GM19395 (cell line): ENCODE results near the gene ECSIT.

Experiments
- ATAC-seq: cut with Tn5 transposase; IDR thresholded peaks from one replicate; pipeline ENCODE4 v1.9.1; 2021; ENCODE audit warnings: mild to moderate bottlenecking, moderate library complexity; ENCODE audit not compliant: unreplicated experiment

ECSIT gene

DNA sequence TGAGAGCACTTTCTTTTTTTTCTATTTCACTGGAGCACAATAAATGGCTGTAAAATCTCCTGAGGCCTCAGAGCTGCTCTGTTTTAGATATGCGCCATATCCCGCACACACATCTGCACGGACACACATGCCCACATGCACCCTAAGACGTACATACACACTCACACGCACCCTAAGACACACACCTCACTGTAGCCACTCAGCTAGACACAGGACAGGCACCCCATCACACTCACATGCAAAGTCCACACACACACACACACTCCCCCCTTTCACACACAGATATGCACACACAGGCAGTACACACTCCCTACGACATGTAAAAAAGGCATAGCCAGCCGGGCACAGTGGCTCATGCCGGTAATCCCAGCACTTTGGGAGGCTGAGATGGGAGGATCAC lies 21.3 kb upstream of the ECSIT start:
- no peak for ATAC-seq

- no peak for ATAC-seq
These were observed 20.5 kb upstream of the ECSIT start for GRCh38 chr19:11549386-11549953.

- ATAC-seq, result no peak
These were observed 19.2 kb upstream of the ECSIT start for GRCh38 chr19:11547929-11548700.

- no peak for ATAC-seq
These were observed 12.3 kb upstream of the ECSIT start for GRCh38 chr19:11541238-11541637.

DNA sequence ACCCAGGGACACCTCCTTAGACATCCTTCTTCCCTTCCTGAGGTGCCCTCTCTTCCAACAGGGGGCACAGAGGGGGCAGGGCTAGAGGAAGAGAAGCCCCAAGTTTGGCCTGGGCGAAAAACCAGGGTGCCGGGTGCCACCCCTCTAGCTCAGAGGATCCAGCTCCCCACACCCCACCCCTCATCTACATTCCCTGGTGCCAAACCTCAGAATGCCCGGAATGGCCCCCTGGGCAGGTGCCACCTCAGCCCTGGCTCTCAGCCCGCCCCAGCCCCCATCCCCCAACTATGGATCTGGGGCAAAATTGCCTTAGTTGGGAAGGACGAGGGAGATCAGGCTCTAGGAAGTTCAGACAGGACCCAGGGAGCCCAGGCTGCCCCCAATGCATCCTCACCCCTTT lies 11.7 kb upstream of the ECSIT start:
- ATAC-seq, result no peak

GRCh38 chr19:11539495-11540365 lies 10.8 kb upstream of the ECSIT start:
- ATAC-seq, result no peak

- no peak for ATAC-seq
These were observed 9.5 kb upstream of the ECSIT start, which contains the start of gene CNN1 for GRCh38 chr19:11538232-11539036. CNN1 (plus strand) TSS chr19:11538851; CDS start chr19:11538928, 77 bp downstream.

DNA sequence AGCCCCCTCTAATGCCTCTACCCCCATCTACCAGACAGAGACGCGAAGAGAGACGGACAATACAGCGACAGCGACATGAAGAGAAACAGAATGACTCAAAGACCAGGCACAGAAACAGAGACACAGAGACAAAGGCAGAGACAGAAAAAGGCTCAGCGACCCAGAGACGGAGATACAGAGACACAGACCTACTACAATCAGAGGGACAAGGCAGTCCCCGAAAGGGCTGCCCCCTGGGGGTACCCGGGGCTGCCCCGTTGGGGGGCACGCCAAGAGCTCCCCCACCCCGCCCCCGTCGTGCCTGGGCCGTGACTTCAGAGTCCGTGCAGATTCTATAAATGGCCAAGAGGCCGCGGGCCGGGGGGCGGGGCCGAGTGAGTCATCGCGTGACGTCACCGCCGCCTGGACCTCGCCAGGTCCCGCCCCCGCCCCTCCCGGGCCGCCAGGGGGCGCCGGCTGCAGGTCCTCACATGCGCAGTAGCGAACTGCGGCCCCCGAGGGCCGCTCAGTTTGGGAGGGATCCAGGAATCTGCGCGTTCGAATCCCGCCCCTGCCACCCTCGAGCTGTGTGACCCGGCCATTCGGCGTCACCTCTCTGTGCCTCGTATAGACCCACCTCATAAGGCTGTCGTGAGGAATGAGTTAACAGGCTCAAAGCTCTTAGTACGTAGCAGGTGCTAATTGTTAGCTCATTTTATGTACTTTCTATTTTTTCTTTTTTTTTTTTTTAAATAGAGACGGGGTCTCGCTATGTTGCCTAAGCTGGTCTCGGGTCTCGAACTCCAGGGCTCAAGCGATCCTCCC lies 7.1 kb upstream of the ECSIT start:
- ATAC-seq, result no peak

GRCh38 chr19:11534948-11535347 lies 6.0 kb upstream of the ECSIT start:
- ATAC-seq, result no peak

DNA sequence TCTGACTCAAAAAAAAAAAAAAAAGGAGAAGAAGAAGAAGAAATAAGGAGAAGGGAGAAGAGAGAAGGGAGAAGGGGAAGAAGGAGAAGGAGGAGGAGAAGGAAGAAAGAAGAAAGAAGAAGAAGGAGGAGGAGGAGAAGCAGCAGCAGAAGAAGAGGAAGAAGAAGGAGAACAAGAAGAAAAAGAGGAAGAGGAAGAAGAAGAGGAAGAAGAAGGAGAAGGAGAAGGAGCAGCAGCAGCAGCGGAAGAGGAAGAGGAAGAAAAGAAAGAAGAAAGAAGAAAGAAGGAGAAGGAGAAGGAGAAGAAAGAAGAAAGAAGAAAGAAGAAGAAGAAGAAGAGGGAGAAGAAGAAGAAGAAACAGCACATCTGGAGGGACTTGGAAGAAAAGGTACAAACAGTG lies 5.6 kb upstream of the ECSIT start:
- no peak for ATAC-seq

DNA sequence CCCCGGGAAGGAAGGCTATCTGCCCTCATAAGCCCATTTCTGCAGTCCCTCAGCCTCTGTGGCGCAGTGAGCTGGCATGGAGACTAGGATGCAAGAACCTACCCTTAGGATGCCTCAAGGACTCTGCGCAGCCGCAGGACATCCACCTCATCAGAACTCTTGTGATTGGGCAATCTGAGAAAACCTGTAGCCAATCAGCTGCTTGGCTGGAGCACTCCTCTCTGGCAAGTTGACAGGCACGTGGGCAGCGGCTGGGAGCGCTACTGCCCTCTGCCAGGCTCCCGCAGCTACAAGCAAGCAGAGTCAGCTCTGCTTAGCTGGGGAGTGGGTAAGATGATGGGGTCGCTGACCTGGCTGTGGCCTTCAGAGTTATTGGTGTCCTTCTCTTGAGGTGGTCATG lies 1.5 kb upstream of the ECSIT start:
- no peak for ATAC-seq

GRCh38 chr19:11519138-11519537 lies 9.8 kb downstream of the ECSIT start:
- no peak for ATAC-seq

- no peak for ATAC-seq
These were observed 15.0 kb downstream of the ECSIT start for GRCh38 chr19:11513946-11514345.

GRCh38 chr19:11510444-11510843 lies 18.5 kb downstream of the ECSIT start:
- ATAC-seq, result no peak

DNA sequence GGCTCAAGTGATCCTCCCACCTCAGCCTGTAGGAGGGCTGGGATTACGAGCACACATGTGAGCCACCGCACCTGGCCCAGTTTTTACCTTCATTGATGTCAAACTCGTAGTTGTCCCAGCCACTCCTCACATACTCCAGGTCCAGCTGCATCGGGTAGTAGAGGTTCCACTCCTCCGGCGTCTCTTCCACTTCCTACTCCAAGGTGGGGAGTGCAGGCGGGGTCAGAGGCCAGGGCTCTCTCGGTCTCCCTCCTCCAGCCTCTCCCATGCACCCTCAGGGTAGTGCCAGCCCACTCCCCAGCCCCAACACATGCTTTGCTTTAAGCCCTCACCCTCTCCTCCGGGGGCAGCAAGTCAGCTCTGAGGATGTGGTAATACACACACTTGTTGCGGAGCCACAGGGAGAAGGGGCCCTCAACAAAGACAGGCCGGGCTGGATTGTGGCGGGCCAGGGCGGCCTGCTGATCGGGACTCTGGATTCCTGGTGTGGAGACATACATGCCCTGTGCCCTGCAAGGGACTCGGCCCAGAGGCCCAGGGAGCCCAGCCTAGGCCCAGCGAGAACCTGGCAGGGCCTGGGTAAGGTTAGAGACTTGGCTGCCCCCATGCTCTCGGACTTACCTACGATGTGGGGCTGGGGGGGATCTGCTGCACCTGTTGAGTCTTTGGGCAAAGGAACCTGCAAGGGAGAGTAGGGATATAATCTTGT lies 21.4 kb downstream of the ECSIT start:
- no peak for ATAC-seq

DNA sequence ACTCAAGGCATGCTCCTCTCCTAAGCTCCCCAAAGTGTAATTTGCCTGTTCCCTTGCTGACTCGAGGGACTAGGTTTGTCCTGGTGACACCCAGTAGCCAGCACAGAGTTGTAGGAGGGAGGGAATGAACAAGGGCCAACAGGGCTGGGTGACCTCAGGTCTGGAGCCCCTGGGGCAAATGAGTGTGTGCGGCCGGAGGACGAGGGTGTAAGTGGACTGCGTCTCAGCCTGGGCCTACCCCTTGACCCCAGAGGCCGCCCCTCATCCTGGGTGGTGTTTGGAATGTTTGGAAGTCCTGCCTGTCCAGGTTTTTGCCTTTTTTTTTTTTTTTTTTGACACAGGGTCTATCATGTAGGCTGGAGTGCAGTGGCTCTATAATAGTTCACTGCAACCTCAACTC lies 22.0 kb downstream of the ECSIT start:
- no peak for ATAC-seq

DNA sequence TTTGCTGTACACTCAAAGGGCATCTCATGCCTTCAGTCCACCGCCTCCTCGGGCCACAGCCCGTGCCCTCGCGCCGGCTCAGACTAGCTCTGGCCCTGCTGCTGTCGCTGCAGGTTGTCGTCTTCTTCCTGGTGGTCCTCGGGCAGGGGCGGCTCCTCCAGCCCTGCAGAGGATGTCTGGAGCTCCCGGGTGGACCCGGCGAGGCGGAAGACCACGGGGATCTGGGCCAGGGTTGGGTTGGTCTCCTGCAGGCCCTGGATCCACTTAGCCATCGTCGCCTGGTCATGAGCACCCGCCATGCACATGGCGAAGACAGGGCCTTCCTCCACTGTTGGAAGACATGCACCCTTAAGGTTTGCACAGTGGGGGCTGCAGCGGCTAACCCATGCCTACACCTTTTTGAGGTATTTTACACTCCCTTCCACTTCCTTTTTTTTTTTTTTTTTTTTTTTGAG lies 22.8 kb downstream of the ECSIT start:
- ATAC-seq, result peak; percentile 42

DNA sequence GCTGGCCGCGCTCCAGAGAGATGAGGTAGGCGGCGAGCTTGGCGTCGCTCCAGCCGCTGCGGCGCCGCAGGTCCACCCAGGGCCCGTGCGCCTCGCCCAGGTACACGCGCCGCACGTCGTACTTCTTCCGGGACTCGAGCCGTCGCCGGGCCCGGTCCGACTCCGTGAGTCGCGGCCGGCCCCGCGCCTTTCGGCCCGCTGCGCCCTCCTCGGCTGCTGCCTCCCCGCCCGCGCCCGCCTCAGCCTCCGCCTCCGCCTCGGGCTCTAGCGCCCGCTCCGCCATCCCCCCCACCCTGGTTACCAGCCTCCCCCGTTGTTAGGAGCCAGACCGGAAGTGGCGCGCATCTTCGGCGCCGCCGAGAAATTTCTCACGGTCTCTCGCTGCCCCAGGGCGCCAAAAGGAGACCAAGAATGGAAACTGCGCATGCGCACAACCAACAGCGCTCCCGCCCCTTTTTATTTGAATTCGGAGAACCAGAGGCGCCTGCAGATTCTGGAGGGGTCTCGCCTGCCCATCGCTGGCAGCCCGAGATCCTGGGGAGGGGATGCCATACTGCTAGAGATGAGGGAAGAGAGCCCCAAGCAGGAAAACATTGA lies 23.3 kb downstream of the ECSIT start, which contains the start of gene ZNF653:
TSS of gene ZNF653 (minus strand) at position 336 of the 597 bp plus-strand sequence. CDS start at position 283, 53 bp downstream.
- ATAC-seq, result peak; percentile 55

GRCh38 chr19:11505032-11505503 lies 23.9 kb downstream of the ECSIT start:
- ATAC-seq, result peak; percentile 85
